ENCODE measurements around the gene GAGE12F.
"Not testable (repeated sequence)": the region's sequence is repeated elsewhere in the genome, so short reads cannot be mapped to it uniquely, and the experiment has no call there.

The GAGE12F gene, protein sequence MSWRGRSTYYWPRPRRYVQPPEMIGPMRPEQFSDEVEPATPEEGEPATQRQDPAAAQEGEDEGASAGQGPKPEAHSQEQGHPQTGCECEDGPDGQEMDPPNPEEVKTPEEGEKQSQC

GRCh38 chrX:49560542-49560941 lies at the start of gene GAGE12F:
Gene GAGE12F (plus strand): TSS chrX:49560842. CDS start chrX:49561997, 1,155 bp downstream.
- H3K79me2 ChIP-seq (ENCODE audit: control insufficient read depth, insufficient read depth, low read length, unreplicated experiment); H3K27ac ChIP-seq (ENCODE audit: low read depth, low read length); H3K4me1 ChIP-seq (ENCODE audit: control insufficient read depth, insufficient read depth, low read length, unreplicated experiment); H3K36me3 ChIP-seq (ENCODE audit: insufficient read depth, low read length); H3K27me3 ChIP-seq (ENCODE audit: insufficient read depth, low read length); H2AFZ ChIP-seq (ENCODE audit: low read length, unreplicated experiment); H3K4me3 ChIP-seq (ENCODE audit: low read depth, low read length): not testable (repeated sequence)

DNA sequence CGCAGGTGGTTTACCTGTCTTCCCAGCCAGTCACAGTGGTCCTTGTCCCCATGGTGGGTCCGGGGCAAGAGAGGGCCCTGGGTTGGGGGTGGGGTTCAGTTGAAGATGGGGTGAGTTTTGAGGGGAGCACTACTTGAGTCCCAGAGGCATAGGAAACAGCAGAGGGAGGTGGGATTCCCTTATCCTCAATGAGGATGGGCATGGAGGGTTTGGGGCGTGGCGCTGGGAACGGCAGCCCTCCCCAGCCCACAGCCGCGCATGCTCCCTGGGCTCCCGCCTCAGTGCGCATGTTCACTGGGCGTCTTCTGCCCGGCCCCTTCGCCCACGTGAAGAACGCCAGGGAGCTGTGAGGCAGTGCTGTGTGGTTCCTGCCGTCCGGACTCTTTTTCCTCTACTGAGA lies 28.8 kb upstream of the GAGE12F start, which contains the start of gene GAGE12C:
TSS of gene GAGE12C (plus strand) at position 301 of the 400 bp plus-strand sequence. CDS start 1,155 bp downstream, outside the sequence.
- not testable (repeated sequence) for H3K4me1 ChIP-seq (ENCODE audit: control insufficient read depth, insufficient read depth, low read length, unreplicated experiment); H3K79me2 ChIP-seq (ENCODE audit: control insufficient read depth, insufficient read depth, low read length, unreplicated experiment); H3K27ac ChIP-seq (ENCODE audit: low read depth, low read length)

DNA sequence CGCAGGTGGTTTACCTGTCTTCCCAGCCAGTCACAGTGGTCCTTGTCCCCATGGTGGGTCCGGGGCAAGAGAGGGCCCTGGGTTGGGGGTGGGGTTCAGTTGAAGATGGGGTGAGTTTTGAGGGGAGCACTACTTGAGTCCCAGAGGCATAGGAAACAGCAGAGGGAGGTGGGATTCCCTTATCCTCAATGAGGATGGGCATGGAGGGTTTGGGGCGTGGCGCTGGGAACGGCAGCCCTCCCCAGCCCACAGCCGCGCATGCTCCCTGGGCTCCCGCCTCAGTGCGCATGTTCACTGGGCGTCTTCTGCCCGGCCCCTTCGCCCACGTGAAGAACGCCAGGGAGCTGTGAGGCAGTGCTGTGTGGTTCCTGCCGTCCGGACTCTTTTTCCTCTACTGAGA lies 19.2 kb upstream of the GAGE12F start, which contains the start of gene GAGE12D:
TSS of gene GAGE12D (plus strand) at position 301 of the 400 bp plus-strand sequence. CDS start 1,155 bp downstream, outside the sequence.
- not testable (repeated sequence) for H3K36me3 ChIP-seq (ENCODE audit: insufficient read depth, low read length); H3K79me2 ChIP-seq (ENCODE audit: control insufficient read depth, insufficient read depth, low read length, unreplicated experiment); H3K27ac ChIP-seq (ENCODE audit: low read depth, low read length); H3K4me3 ChIP-seq (ENCODE audit: low read depth, low read length); H3K4me1 ChIP-seq (ENCODE audit: control insufficient read depth, insufficient read depth, low read length, unreplicated experiment); H2AFZ ChIP-seq (ENCODE audit: low read length, unreplicated experiment); H3K27me3 ChIP-seq (ENCODE audit: insufficient read depth, low read length)

More for the DNA sequence above, 28.8 kb upstream of the GAGE12F start, which contains the start of gene GAGE12C:
- H3K36me3 ChIP-seq (ENCODE audit: insufficient read depth, low read length); H2AFZ ChIP-seq (ENCODE audit: low read length, unreplicated experiment); H3K27me3 ChIP-seq (ENCODE audit: insufficient read depth, low read length); H3K4me3 ChIP-seq (ENCODE audit: low read depth, low read length): not testable (repeated sequence)

DNA sequence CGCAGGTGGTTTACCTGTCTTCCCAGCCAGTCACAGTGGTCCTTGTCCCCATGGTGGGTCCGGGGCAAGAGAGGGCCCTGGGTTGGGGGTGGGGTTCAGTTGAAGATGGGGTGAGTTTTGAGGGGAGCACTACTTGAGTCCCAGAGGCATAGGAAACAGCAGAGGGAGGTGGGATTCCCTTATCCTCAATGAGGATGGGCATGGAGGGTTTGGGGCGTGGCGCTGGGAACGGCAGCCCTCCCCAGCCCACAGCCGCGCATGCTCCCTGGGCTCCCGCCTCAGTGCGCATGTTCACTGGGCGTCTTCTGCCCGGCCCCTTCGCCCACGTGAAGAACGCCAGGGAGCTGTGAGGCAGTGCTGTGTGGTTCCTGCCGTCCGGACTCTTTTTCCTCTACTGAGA lies 9.7 kb upstream of the GAGE12F start, which contains the start of gene GAGE12E:
TSS of gene GAGE12E (plus strand) at position 301 of the 400 bp plus-strand sequence. CDS start 1,155 bp downstream, outside the sequence.
- not testable (repeated sequence) for H2AFZ ChIP-seq (ENCODE audit: low read length, unreplicated experiment); H3K79me2 ChIP-seq (ENCODE audit: control insufficient read depth, insufficient read depth, low read length, unreplicated experiment); H3K4me3 ChIP-seq (ENCODE audit: low read depth, low read length); H3K27ac ChIP-seq (ENCODE audit: low read depth, low read length); H3K36me3 ChIP-seq (ENCODE audit: insufficient read depth, low read length); H3K4me1 ChIP-seq (ENCODE audit: control insufficient read depth, insufficient read depth, low read length, unreplicated experiment); H3K27me3 ChIP-seq (ENCODE audit: insufficient read depth, low read length)

DNA sequence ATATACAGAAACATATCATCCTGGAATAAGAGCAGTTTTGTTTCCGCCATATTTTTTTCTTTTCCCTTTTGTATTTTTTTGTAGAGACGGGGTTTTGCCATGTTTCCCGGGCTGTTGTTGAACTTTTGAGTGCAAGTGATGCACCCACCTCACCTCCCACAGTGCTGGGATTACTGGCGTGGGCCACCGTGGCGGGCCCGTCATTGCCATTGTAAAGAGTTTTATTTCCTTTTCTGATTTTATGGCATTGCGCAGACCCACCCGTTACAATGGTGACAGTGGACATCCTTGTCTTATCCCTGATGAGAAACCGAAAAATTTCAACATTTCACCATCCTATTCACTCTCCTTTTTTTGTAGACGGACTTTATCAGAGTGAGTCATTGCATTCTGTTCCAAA lies 8.1 kb downstream of the GAGE12F start:
- H3K27me3 ChIP-seq (ENCODE audit: insufficient read depth, low read length); H3K79me2 ChIP-seq (ENCODE audit: control insufficient read depth, insufficient read depth, low read length, unreplicated experiment); H3K4me3 ChIP-seq (ENCODE audit: low read depth, low read length); H3K4me1 ChIP-seq (ENCODE audit: control insufficient read depth, insufficient read depth, low read length, unreplicated experiment); H2AFZ ChIP-seq (ENCODE audit: low read length, unreplicated experiment); H3K27ac ChIP-seq (ENCODE audit: low read depth, low read length); H3K36me3 ChIP-seq (ENCODE audit: insufficient read depth, low read length): not testable (repeated sequence)

- not testable (repeated sequence) for H3K4me3 ChIP-seq (ENCODE audit: low read depth, low read length); H2AFZ ChIP-seq (ENCODE audit: low read length, unreplicated experiment); H3K4me1 ChIP-seq (ENCODE audit: control insufficient read depth, insufficient read depth, low read length, unreplicated experiment); H3K79me2 ChIP-seq (ENCODE audit: control insufficient read depth, insufficient read depth, low read length, unreplicated experiment); H3K36me3 ChIP-seq (ENCODE audit: insufficient read depth, low read length); H3K27me3 ChIP-seq (ENCODE audit: insufficient read depth, low read length); H3K27ac ChIP-seq (ENCODE audit: low read depth, low read length)
Observed at GRCh38 chrX:49569152-49569551, 8.5 kb downstream of the GAGE12F start.

DNA sequence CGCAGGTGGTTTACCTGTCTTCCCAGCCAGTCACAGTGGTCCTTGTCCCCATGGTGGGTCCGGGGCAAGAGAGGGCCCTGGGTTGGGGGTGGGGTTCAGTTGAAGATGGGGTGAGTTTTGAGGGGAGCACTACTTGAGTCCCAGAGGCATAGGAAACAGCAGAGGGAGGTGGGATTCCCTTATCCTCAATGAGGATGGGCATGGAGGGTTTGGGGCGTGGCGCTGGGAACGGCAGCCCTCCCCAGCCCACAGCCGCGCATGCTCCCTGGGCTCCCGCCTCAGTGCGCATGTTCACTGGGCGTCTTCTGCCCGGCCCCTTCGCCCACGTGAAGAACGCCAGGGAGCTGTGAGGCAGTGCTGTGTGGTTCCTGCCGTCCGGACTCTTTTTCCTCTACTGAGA lies 9.5 kb downstream of the GAGE12F start, which contains the start of gene GAGE12G:
TSS of gene GAGE12G (plus strand) at position 301 of the 400 bp plus-strand sequence. CDS start 1,155 bp downstream, outside the sequence.
- not testable (repeated sequence) for H3K4me3 ChIP-seq (ENCODE audit: low read depth, low read length); H3K79me2 ChIP-seq (ENCODE audit: control insufficient read depth, insufficient read depth, low read length, unreplicated experiment); H3K27ac ChIP-seq (ENCODE audit: low read depth, low read length); H2AFZ ChIP-seq (ENCODE audit: low read length, unreplicated experiment); H3K36me3 ChIP-seq (ENCODE audit: insufficient read depth, low read length); H3K4me1 ChIP-seq (ENCODE audit: control insufficient read depth, insufficient read depth, low read length, unreplicated experiment); H3K27me3 ChIP-seq (ENCODE audit: insufficient read depth, low read length)

DNA sequence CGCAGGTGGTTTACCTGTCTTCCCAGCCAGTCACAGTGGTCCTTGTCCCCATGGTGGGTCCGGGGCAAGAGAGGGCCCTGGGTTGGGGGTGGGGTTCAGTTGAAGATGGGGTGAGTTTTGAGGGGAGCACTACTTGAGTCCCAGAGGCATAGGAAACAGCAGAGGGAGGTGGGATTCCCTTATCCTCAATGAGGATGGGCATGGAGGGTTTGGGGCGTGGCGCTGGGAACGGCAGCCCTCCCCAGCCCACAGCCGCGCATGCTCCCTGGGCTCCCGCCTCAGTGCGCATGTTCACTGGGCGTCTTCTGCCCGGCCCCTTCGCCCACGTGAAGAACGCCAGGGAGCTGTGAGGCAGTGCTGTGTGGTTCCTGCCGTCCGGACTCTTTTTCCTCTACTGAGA lies 19.0 kb downstream of the GAGE12F start, which contains the start of gene GAGE12H:
TSS of gene GAGE12H (plus strand) at position 301 of the 400 bp plus-strand sequence. CDS start 1,155 bp downstream, outside the sequence.
- H2AFZ ChIP-seq (ENCODE audit: low read length, unreplicated experiment); H3K27ac ChIP-seq (ENCODE audit: low read depth, low read length); H3K27me3 ChIP-seq (ENCODE audit: insufficient read depth, low read length); H3K36me3 ChIP-seq (ENCODE audit: insufficient read depth, low read length); H3K4me1 ChIP-seq (ENCODE audit: control insufficient read depth, insufficient read depth, low read length, unreplicated experiment); H3K4me3 ChIP-seq (ENCODE audit: low read depth, low read length); H3K79me2 ChIP-seq (ENCODE audit: control insufficient read depth, insufficient read depth, low read length, unreplicated experiment): not testable (repeated sequence)

- not testable (repeated sequence) for H2AFZ ChIP-seq (ENCODE audit: low read length, unreplicated experiment); H3K27ac ChIP-seq (ENCODE audit: low read depth, low read length); H3K4me1 ChIP-seq (ENCODE audit: control insufficient read depth, insufficient read depth, low read length, unreplicated experiment); H3K79me2 ChIP-seq (ENCODE audit: control insufficient read depth, insufficient read depth, low read length, unreplicated experiment); H3K27me3 ChIP-seq (ENCODE audit: insufficient read depth, low read length); H3K36me3 ChIP-seq (ENCODE audit: insufficient read depth, low read length); H3K4me3 ChIP-seq (ENCODE audit: low read depth, low read length)
Observed at GRCh38 chrX:49589196-49589595, 28.6 kb downstream of the GAGE12F start, which contains the start of gene GAGE2A. Gene GAGE2A (plus strand): TSS chrX:49589496. CDS start chrX:49590651, 1,155 bp downstream.

DNA sequence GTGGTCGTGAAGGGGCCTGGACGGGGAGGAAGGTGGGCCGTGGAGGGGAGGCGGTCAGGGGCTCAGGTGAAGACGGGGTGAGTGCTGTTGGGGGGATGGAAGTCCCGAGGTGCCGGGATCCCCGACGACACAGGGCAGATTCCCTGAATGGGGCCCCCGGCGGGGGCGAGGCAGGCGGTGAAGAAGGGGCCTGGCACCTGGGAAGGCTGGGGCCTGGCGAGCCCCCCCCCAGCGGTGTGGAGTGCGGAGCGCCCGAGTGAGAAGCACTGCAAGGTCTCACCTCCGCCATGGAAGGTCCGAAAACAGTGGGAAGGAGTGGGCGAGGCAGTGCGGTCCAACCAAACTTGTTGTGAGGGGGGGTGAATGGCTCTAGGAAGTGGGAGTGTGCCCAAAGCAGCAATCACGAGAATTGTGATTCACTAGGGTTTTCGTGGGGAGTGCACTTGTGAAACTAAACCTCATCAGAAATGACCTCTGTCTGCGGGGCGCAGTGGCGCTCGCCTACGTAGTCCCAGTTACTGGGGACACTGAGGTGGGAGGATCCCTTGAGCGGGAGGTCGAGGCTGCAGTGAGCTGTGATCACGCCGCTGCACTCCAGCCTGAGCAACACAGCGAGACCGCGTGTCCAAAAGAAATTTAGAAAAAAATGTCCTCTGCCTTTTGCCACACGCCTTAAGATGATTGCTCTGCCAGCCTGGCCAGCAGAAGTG lies 29.3 kb downstream of the GAGE12F start:
- not testable (repeated sequence) for H3K79me2 ChIP-seq (ENCODE audit: control insufficient read depth, insufficient read depth, low read length, unreplicated experiment); H3K27ac ChIP-seq (ENCODE audit: low read depth, low read length); H2AFZ ChIP-seq (ENCODE audit: low read length, unreplicated experiment); H3K4me1 ChIP-seq (ENCODE audit: control insufficient read depth, insufficient read depth, low read length, unreplicated experiment); H3K36me3 ChIP-seq (ENCODE audit: insufficient read depth, low read length); H3K27me3 ChIP-seq (ENCODE audit: insufficient read depth, low read length); H3K4me3 ChIP-seq (ENCODE audit: low read depth, low read length)

DNA sequence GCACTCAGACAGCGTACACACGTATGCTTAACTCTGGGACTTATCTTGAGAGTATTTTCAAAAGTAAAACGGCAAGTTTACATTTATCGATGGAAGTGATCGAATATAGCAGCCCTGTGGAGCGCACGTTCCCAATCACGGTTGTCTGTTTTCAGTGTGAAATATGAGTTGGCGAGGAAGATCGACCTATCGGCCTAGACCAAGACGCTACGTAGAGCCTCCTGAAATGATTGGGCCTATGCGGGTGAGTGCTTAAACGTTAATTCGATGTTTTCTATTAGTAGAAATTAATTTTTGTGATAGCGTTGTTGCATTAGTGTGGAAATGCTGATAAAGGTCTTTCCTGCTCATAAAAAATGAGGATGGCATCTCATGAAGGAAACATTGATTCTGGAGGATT lies 29.8 kb downstream of the GAGE12F start:
- H3K4me3 ChIP-seq (ENCODE audit: low read depth, low read length); H3K27ac ChIP-seq (ENCODE audit: low read depth, low read length); H3K27me3 ChIP-seq (ENCODE audit: insufficient read depth, low read length); H3K4me1 ChIP-seq (ENCODE audit: control insufficient read depth, insufficient read depth, low read length, unreplicated experiment); H3K79me2 ChIP-seq (ENCODE audit: control insufficient read depth, insufficient read depth, low read length, unreplicated experiment); H2AFZ ChIP-seq (ENCODE audit: low read length, unreplicated experiment); H3K36me3 ChIP-seq (ENCODE audit: insufficient read depth, low read length): not testable (repeated sequence)
